GM12865 (cell line): ENCODE data around the gene TMEM232.

ENCODE experiments used
- DNase-seq: peaks from one replicate; pipeline ENCODE4 v3.0.0; 2010; ENCODE audit warnings: low read depth
- H3K4me3 ChIP-seq: 2 replicates; pipeline ENCODE4 v1.5.1; 2011; ENCODE audit warnings: mild to moderate bottlenecking, low read depth, low read length, control low read depth
- TF ChIP-seq, protein P1 (sequence below): IDR thresholded peaks from 2 replicates; pipeline ENCODE4 v1.5.1; 2011; ENCODE audit warnings: low read length, control low read depth, low read depth, inconsistent platforms; ENCODE audit not compliant: insufficient read depth; ENCODE audit errors: missing control alignments

Gene TMEM232

DNA sequence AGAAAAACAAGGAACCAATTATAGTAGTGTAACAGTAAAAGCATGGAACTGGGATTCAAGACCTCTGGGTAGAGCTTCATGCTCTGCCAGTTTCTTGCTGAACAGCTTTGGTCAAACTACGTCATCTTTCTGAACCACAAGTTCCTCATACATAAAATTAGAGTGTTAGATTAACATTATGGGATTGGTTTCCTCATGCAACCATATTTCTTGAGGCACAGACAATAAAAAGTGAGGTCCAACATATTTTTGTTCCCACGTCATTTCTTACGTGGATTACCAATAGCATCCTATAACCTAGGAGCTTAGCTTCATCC lies 354.8 kb downstream of the TMEM232 start:
- no peak overlapping the region for H3K4me3 ChIP-seq
- DNase-seq: peak; percentile 50
- TF ChIP-seq, protein P1, sequence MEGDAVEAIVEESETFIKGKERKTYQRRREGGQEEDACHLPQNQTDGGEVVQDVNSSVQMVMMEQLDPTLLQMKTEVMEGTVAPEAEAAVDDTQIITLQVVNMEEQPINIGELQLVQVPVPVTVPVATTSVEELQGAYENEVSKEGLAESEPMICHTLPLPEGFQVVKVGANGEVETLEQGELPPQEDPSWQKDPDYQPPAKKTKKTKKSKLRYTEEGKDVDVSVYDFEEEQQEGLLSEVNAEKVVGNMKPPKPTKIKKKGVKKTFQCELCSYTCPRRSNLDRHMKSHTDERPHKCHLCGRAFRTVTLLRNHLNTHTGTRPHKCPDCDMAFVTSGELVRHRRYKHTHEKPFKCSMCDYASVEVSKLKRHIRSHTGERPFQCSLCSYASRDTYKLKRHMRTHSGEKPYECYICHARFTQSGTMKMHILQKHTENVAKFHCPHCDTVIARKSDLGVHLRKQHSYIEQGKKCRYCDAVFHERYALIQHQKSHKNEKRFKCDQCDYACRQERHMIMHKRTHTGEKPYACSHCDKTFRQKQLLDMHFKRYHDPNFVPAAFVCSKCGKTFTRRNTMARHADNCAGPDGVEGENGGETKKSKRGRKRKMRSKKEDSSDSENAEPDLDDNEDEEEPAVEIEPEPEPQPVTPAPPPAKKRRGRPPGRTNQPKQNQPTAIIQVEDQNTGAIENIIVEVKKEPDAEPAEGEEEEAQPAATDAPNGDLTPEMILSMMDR: no peak

DNA sequence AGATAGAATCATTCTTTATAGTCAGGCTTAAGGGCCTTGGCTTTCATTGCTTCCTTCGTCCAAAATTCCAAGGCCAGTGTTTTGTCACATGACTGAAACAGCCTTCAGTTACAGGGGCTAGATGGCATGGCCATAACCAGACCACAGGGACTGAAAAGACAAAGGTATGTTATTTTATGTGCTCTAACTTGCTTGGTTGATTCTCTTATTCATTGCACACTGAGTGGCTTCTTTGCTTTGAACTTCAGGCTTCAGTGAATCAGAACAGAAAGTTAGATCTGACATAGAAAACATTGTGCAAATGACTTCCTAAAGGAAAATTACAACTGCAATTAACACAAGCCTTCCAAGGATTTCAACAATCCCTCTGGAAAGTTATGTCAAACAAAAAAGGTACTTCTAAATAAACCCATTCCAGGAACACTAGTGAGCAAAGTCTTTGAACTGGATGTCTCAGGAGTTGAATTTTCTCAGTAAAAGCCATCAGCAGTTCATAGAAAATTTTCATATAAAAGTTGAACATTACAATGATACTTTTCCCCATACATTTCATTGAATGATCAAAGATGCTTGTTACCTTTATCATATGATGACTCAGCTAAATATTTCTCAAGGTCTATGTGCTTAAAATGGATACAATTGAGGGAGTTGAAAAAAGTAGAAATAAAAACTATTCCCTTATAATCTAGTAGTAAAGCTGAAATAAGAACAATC lies 355.3 kb downstream of the TMEM232 start:
- TF ChIP-seq, protein P1: no peak
- no peak overlapping the region for H3K4me3 ChIP-seq
- DNase-seq: no peak
